HFF-Myc (cell line): ENCODE results near the gene SAMM50.
A peak's percentile ranks its signal among the peaks of the same experiment; 100 is the strongest.

ENCODE experiments used
- DNase-seq: peaks from one replicate; pipeline ENCODE4 v3.0.0-alpha.2; 2011; ENCODE audit warnings: low read depth; ENCODE audit errors: extremely low read depth
- H3K4me3 ChIP-seq: replicated peaks from 2 replicates; pipeline ENCODE4 v1.5.1; 2011; ENCODE audit warnings: low read depth, mild to moderate bottlenecking, control low read depth, low read length
- CTCF ChIP-seq: IDR thresholded peaks from 2 replicates; pipeline ENCODE4 v1.5.1; 2012; ENCODE audit warnings: mild to moderate bottlenecking, low read depth, low read length, control low read depth; ENCODE audit errors: missing control alignments

Gene SAMM50

GRCh38 chr22:43955040-43955882 lies at the start of gene SAMM50:
SAMM50 (plus strand) TSS chr22:43955442; CDS start chr22:43955578, 136 bp downstream.
- no peak for TF ChIP-seq CTCF
- H3K4me3 ChIP-seq, result peak within 1 kb of the TSS; percentile 93
- peak; percentile 73 for DNase-seq

- no peak for DNase-seq
- no peak for TF ChIP-seq CTCF
- no peak overlapping the region for H3K4me3 ChIP-seq
Measured at GRCh38 chr22:43905681-43906080, 49.6 kb upstream of the SAMM50 start.

- H3K4me3 ChIP-seq, result no peak overlapping the region
- TF ChIP-seq CTCF, result no peak
- no peak for DNase-seq
Measured at GRCh38 chr22:43909708-43910107, 45.5 kb upstream of the SAMM50 start.

- no peak for TF ChIP-seq CTCF
- no peak overlapping the region for H3K4me3 ChIP-seq
- DNase-seq, result no peak
Measured at GRCh38 chr22:43910178-43910695, 45.0 kb upstream of the SAMM50 start.

- no peak for TF ChIP-seq CTCF
Measured at GRCh38 chr22:43911351-43911750, 43.9 kb upstream of the SAMM50 start.

GRCh38 chr22:43917521-43917920 lies 37.7 kb upstream of the SAMM50 start:
- no peak overlapping the region for H3K4me3 ChIP-seq
- DNase-seq, result no peak
- no peak for TF ChIP-seq CTCF

More at GRCh38 chr22:43911351-43911750, 43.9 kb upstream of the SAMM50 start:
- no peak overlapping the region for H3K4me3 ChIP-seq
- DNase-seq, result no peak
